GM13976 (cell line): ENCODE results near the gene PLEKHG5.

ENCODE experiments used
- DNase-seq: peaks from one replicate; pipeline ENCODE4 v3.0.0; 2012; ENCODE audit warnings: low spot score
- in situ Hi-C: fragments of 300-500 bp; cut with MboI; formaldehyde crosslinking; loops from one replicate; pipeline ENCODE4 v1.12.0; 2022; ENCODE audit warnings: low sequenced_read_pairs, mixed read lengths, inconsistent platforms; ENCODE audit not compliant: unreplicated experiment
- TF ChIP-seq, protein P1 (sequence below): IDR thresholded peaks from 2 replicates; pipeline ENCODE4 v1.5.1; 2012; ENCODE audit warnings: borderline replicate concordance, mild to moderate bottlenecking; ENCODE audit not compliant: insufficient read depth; ENCODE audit errors: extremely low read depth, missing control alignments, control extremely low read depth

PLEKHG5 gene

DNA sequence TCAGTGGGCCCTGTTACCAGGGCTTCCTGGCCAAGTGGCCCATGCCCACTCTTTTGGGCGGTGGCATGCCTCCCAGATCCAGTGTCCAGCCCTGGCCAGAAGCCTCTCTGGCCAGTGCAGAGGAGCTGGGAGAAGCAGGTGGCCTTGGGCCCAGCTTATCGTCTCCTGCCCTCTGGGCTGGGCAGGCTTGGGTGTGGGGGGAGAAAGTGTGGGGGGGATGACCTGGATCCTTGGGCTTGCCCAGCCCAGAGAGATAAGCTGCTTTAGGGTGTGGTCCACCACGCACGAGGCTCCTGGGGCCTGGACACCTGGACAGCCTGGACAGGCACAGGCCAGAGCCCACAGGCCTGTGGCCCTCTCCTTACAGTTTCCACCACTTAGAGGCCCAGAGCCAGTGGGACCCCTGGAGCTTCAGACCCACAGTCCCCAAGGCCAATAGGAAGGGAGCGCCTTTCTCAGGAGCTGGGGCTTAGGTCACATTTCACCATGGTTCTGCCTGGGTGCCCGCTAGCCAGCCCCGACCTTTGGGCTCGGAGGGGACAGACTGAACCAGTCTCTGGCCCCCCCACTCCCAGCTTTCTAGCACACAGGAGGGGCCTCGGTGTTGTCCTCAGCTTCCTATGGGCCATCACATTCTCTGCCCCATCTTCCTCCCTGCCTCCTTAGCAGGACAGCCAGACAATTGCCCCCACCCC, 65.0 kb downstream of the PLEKHG5 start:
- TF ChIP-seq, protein P1, sequence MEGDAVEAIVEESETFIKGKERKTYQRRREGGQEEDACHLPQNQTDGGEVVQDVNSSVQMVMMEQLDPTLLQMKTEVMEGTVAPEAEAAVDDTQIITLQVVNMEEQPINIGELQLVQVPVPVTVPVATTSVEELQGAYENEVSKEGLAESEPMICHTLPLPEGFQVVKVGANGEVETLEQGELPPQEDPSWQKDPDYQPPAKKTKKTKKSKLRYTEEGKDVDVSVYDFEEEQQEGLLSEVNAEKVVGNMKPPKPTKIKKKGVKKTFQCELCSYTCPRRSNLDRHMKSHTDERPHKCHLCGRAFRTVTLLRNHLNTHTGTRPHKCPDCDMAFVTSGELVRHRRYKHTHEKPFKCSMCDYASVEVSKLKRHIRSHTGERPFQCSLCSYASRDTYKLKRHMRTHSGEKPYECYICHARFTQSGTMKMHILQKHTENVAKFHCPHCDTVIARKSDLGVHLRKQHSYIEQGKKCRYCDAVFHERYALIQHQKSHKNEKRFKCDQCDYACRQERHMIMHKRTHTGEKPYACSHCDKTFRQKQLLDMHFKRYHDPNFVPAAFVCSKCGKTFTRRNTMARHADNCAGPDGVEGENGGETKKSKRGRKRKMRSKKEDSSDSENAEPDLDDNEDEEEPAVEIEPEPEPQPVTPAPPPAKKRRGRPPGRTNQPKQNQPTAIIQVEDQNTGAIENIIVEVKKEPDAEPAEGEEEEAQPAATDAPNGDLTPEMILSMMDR = no peak
- in situ Hi-C loops = no loop called here
- no peak for DNase-seq

DNA sequence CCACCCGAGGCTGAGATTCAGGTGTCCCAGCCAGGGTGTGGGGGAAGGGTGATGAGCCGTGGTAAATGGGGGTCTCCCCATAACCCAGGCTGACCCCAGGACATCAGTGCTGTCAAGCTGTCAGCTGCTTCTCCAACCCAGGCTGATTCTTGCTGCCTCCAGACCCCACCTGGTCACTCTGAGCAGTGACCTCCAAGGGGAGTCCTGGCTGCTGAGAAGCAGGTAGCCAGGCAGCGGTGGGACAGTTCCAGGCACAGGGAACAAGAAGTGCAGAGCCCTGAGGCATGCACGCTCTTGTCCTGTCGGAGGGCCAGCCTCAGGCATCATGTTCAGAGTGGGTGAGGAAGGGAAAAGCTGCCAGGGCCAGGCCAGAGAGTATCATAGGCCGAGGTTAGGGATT, 65.8 kb downstream of the PLEKHG5 start:
- TF ChIP-seq, protein P1 = no peak
- no peak for DNase-seq
- in situ Hi-C loops = no loop called here

DNA sequence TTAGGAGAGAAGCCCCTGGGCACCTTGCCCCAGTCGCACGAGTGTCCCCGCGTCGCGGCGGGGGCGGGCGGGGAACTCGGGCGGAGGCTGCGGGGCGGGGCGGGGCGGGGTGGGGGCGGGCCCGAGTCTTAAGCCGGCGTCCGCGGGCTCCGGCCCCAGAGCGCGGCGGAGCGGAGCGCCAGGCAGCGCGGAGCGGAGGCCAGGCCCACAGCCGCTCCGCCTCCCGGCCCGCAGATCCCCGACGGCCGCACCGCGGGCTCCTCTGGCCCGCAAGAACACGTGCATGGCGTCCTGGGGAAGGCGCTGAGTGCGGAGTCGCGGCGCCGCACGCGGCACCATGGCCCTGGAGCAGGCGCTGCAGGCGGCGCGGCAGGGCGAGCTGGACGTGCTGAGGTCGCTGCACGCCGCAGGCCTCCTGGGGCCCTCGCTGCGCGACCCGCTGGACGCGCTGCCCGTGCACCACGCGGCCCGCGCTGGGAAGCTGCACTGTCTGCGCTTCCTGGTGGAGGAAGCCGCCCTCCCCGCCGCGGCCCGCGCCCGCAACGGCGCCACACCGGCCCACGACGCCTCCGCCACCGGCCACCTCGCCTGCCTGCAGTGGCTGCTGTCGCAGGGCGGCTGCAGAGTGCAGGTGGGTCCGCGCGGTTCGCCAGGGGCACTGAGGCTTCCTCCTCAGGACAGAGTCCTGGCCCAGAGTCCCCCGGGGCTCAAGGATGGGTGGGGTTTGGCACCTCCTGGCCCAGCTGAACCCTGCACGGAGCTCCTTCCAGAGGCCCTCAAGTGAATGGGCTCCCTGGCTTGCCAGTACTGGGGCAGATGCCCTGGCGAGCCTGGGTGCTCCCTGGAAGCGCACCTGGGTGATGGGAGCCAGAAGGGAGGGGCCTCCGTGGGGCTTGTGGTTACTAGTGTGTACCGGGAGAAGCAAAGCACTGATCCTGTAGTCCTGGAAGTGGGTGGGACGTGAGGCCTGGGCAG, 66.6 kb downstream of the PLEKHG5 start, which contains the start of gene ESPN:
Gene ESPN (plus strand): TSS at position 158 of the 975 bp plus-strand sequence. CDS start 180 bp downstream, at position 338.
- in situ Hi-C loops = no loop called here
- DNase-seq = peak; percentile 78

DNA sequence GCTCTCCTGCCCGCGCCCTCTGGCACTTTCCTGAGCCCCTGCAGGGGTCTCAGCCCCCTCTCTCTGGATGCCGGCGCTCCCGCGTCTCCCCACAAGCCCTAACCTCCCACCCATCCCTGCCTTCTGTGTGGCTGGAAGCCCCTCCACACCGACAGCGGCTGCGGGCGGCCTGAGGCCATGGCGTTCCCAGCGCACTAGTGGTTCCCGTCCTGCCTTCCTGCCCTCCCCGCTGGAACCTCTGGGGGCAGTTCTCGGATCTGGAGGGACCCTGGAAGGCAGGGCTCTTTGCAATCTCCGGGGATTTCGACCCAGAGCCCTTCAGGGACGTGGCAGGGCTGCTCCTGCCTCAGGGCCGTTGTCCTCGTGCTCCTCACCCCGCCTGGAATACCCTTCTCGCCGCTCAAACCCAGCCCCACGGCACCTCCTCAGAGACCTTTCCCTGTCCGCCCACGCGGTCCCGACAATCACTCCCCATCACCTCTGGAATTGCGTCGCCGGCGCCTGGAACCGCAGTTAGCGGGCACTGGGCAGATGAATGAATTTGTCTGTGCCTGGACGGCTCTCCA, 67.4 kb downstream of the PLEKHG5 start:
- in situ Hi-C loops = no loop called here
- DNase-seq = peak; percentile 51
- TF ChIP-seq, protein P1 = no peak

More for the DNA sequence above, 66.6 kb downstream of the PLEKHG5 start, which contains the start of gene ESPN:
- TF ChIP-seq, protein P1 = no peak

DNA sequence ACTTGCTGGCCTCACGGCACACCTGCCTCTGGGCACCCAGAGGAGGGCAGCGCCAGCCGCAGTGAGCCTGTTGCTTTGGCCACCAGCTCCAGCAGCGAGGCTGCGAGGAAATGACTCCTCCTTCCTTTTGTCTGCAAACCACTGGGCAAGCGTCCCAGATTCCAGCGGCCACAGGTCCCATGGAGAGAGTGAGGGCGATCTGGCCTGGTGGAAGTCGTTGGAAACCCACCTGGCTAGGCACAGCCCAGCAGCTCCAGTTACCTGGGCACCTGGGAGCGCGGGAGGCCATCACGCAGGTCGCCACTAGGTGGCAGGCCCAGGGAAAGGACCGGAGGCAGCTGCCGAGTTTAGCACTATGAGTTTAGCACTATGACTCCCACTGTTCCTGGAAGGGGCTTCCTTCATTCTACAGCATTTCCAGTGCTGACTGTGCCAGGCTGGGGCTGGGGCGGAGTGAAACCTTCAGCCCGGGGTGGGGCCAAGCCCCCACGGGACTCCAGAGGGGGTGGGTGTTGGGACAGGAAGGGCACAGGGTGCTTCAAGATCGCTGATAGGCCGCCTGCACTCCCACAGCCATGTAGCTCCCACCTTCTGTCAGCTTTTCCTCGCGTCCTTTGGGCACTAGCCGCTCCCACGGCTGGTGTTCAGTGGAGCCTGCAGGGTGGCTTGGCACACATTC, 68.0 kb downstream of the PLEKHG5 start:
- DNase-seq = peak; percentile 87
- in situ Hi-C loops = no loop called here
- TF ChIP-seq, protein P1 = peak; percentile 87

DNA sequence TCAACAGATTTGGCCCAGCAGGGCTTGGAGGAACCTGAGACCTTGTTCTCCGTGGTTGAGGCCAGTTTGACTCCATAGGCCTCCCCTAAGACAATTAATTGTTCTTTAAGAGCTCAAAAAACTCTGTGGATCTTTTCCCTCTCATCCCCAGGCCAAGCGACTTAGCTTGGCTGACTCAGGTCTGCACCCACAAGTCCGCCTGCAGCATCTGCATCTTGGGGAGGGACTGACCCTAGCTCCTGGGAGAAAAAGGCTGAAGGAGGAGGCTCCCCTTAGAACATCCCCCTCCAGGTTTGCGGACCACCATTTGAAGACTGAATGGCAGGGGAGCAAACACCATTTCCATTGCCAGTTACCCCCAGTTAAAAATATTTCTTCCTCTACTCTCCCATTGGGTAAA, 70.2 kb downstream of the PLEKHG5 start:
- in situ Hi-C loops = no loop called here
- no peak for DNase-seq
- TF ChIP-seq, protein P1 = no peak
